Measurements from ENCODE around the gene PICALM. TPM values are rescaled to one million over a fixed set of nuclear protein-coding genes. Genes with fewer than 3 reads are reported as not detected.
A peak's percentile ranks its signal among the peaks of the same experiment; 100 is the strongest.

PICALM gene
- total and polyA plus RNA-seq, 10 of the 15 experiments (the other 5 are each of a cell fraction or from before 2014, with no cell fraction given) = 4.3 to 150 (median 41.8) TPM

DNA sequence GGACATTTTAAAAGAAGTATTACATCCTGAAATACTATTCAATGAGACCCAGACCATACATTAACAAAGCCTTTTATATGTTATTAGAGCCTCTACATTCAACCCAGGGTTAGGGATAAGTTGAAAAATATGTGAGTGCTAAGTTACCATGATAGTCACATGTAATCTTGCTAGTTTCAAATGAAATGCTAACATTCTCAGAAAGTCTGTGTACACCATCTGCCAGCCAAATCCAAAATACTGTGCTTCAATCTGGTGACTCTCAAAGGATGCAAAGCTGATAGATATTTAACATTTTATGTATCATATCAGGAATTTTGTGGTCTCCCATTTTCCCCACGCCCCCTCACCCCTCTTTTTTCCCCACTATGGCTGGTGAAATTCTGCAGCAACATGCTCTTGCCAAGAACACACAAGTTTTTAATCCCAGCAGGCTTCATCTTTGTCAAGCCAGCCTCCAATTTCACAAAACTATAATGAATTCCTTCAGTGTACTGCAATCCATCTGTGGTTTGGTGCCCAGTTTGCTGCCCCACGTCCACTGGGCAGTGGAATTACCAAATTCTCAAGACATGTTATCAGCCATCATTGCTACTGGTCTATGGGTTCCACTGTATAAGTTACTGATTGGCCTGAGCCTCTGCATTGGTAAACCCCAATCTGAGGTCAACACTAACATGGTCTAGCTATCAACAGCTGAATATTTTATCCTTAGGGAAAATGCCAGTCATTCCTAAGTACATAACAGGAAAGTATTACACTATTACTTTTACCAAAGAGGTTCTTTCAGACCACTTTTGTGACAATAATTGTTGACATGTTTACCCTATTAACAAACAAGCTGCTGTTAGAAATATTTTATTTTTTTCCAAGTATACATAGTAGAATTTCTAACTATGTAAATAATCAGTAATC is 1.5 kb upstream of the PICALM start:
- ChIA-PET RAD21 (ENCODE audit: unreplicated experiment) (interaction anchor here (1.0 to 5.1 kb wide), 21 partner anchors 10 to 224 kb away, joined by 3 to 64 read pairs (median 5); no protein-coding TSS in a partner anchor), POLR2A (interaction anchor here (0.8 to 4.4 kb wide), 10 partner anchors 12 to 186 kb away, joined by 3 to 40 read pairs (median 4); no protein-coding TSS in a partner anchor), CTCF (interaction anchor here (0.6 to 5.9 kb wide), 14 partner anchors 8 to 149 kb away, joined by 3 to 76 read pairs (median 4); no protein-coding TSS in a partner anchor), SMC1A (ENCODE audit: uncharacterized antibody, unreplicated experiment) (interaction anchor here (0.7 to 7.4 kb wide), 23 partner anchors 15 to 176 kb away, joined by 3 to 91 read pairs (median 5); no protein-coding TSS in a partner anchor)
- Histone ChIP-seq H3K9me3 (replicated peaks; ENCODE audit: control insufficient read depth, insufficient read depth, low read length) (no peaks in the 10 kb centered on the region), H3K4me1 (ENCODE audit: control insufficient read depth, insufficient read depth, low read length) (peaks cover 10% of the 10 kb centered on the region), H2AFZ (ENCODE audit: control insufficient read depth, low read depth, low read length) (peak overlapping the region; percentile 82), H3K4me2 (ENCODE audit: control insufficient read depth, insufficient read depth) (peak overlapping the region; percentile 90), H3K27ac (ENCODE audit: control insufficient read depth, insufficient read depth) (peak overlapping the region; percentile 99), H3K36me3 (ENCODE audit: control insufficient read depth in 2 of 2, insufficient read depth in 2 of 2, low read length in 1 of 2) (no peaks in the 10 kb centered on the region), H3K9ac (ENCODE audit: control insufficient read depth, insufficient read depth, low read length) (no peak overlapping the region), H3K79me2 (ENCODE audit: control insufficient read depth, insufficient read depth, low read length) (peaks cover 36% of the 10 kb centered on the region), H3K4me3 (no peak overlapping the region), H3K27me3 (replicated peaks in 1 of 2; ENCODE audit: control insufficient read depth in 2 of 2, insufficient read depth in 2 of 2, low read length in 1 of 2) (no peaks in the 10 kb centered on the region), H4K20me1 (ENCODE audit: control insufficient read depth, insufficient read depth) (no peaks in the 10 kb centered on the region)
- intact Hi-C loops (cut with micrococcal nuclease; ENCODE audit: unreplicated experiment) (no loop called here), in situ Hi-C loops (cut with MboI) (no loop called here)
- no peak for DNase-seq (ENCODE audit: low read depth, low spot score)
- ATAC-seq = no peak
- WGBS (ENCODE audit: insufficient coverage, insufficient replicate concordance, low lambda C conversion rate, missing lambda C conversion rate) = 48% methylated on average over 2 of the region's 2 CpGs
- no TSS peak for BruUV-seq (replicated peaks)
- TF ChIP-seq NR2C1 (IDR thresholded peaks at IDR 0.05) = no peak
- no peak for TF ChIP-seq FOS (IDR thresholded peaks at IDR 0.05; ENCODE audit: borderline replicate concordance, extremely low read depth, insufficient read length)
- TF ChIP-seq SUZ12 (IDR thresholded peaks at IDR 0.05; ENCODE audit: unreplicated experiment) = no peak
- TF ChIP-seq GATAD2B (conservative IDR thresholded peaks at IDR 0.05; ENCODE audit: low read depth) = no peak
- no peak for TF ChIP-seq BRCA1 (IDR thresholded peaks at IDR 0.05; ENCODE audit: low read depth, low read length)
- no peak for TF ChIP-seq BCLAF1 (IDR thresholded peaks at IDR 0.05)
- TF ChIP-seq BCL3 (IDR thresholded peaks at IDR 0.05; ENCODE audit: borderline replicate concordance, insufficient read depth, low read depth, low read length, poor library complexity, severe bottlenecking) = no peak
- no peak for TF ChIP-seq RCOR1 (conservative IDR thresholded peaks at IDR 0.05; ENCODE audit: low read depth, low read length)
- FAIRE-seq = no peak

All from GM12878 (cell line).